NOMO-1 treated with dmso at 0.1 percent for 144 hours (cell line): ENCODE measurements around the gene UBE2R2.
A peak's percentile ranks its signal among the peaks of the same experiment; 100 is the strongest.
"Not testable (repeated sequence)": the region's sequence is repeated elsewhere in the genome, so short reads cannot be mapped to it uniquely, and the experiment has no call there.

Experiments
- DNase-seq: peaks from one replicate; lab custom pipeline; 2025; ENCODE audit not compliant: unreplicated experiment; lab: John Stamatoyannopoulos, UW

The UBE2R2 gene

DNA sequence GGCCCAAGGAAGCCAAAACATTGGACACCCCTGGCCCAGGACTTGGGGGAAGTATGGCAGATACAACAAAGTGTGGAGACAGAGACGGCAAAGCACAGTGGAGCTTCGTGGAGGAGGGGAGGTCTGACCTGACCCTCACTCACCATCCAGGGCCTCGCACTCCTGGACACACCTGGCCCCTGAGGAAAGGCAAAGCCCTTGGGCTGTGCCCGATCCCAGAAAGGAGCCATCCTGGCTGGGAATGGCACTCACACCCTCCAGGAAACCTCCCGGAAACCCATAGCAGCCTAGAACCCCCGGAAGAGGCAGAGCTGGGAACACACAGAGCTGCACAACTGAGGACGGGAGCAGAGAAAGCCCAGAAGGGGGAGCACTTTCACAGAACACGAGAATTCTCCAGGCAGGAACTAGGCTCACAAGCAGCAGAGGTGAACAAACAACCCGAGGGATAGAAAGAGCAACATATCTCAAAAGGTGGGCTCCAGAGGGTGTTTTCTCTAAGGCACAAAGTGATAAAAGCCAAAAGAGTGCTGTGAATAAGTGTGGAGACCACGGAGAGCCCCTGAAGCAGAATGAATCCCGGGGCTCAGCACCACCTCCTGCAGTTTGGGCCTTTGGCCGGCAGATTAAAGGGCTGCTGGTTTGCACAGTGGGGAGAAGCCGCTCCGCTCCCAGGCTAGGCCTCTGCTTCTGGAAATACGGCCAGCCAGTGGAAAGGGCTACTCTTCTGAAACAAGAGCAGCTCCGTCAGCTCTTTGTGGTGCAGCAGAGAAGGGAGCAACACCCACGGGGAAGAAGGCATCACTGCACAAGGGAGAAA, 108.2 kb downstream of the UBE2R2 start:
- DNase-seq = peak; percentile 11

DNA sequence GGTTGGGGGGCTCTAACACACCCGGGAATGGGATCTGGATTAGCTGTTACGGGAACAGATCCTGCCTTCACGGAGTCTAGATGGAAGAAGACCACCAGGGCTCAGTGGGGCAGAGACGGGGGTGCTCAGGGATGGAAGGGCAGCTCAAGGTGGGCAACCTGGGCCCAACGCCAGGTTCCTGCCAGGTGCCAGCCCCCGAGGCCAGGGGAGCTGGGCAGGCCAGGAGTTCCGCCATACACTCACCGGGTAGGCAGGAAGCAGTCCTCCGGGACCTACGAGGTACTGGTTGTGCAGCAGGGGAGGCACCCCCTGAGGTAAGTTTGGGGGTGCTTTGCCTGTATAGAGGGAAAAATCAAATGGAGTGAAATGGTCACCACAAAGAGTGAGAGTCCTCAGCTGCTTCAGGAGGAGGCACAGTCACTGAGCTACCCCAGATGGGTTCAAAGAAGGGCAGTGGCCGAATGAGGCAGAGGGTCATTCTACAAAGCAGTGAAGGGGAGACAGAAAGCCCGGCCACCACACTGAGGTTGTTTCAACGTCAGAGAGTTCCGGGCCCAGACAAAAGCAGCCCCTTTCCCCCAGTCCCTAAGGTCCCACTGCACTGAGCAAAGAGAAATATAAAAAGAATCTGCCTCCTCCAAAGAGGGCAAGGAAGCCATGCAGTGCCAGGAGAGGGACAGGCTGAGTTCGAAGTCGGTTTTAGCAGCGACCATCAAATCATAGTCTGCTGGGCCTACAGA, 110.0 kb downstream of the UBE2R2 start:
- no peak for DNase-seq

DNA sequence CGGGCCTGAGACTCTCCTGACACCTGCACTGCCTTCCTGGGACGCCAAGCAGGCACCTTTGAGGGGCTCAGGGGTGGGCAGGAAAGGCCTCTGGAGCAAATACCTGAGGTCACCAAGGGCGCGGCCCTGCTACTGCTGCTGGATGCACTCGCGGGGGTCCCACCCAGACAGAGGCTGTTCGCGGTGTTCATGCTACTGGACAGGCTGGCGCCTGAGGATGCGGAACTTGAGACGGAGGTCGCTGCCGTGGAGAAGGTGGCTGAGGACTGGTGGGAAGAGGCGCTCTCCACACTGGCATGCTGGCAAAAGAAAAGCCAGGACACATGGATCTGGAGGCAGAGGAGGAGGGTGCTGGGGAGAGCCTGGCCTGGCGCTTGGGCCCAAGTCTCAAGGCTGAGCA, 110.7 kb downstream of the UBE2R2 start:
- DNase-seq = no peak

- no peak for DNase-seq
Measured at GRCh38 chr9:33931326-33931725, 114.4 kb downstream of the UBE2R2 start.

- no peak for DNase-seq
Measured at GRCh38 chr9:33932078-33932807, 115.3 kb downstream of the UBE2R2 start.

GRCh38 chr9:33934188-33934878, 117.4 kb downstream of the UBE2R2 start:
- DNase-seq = no peak

DNA sequence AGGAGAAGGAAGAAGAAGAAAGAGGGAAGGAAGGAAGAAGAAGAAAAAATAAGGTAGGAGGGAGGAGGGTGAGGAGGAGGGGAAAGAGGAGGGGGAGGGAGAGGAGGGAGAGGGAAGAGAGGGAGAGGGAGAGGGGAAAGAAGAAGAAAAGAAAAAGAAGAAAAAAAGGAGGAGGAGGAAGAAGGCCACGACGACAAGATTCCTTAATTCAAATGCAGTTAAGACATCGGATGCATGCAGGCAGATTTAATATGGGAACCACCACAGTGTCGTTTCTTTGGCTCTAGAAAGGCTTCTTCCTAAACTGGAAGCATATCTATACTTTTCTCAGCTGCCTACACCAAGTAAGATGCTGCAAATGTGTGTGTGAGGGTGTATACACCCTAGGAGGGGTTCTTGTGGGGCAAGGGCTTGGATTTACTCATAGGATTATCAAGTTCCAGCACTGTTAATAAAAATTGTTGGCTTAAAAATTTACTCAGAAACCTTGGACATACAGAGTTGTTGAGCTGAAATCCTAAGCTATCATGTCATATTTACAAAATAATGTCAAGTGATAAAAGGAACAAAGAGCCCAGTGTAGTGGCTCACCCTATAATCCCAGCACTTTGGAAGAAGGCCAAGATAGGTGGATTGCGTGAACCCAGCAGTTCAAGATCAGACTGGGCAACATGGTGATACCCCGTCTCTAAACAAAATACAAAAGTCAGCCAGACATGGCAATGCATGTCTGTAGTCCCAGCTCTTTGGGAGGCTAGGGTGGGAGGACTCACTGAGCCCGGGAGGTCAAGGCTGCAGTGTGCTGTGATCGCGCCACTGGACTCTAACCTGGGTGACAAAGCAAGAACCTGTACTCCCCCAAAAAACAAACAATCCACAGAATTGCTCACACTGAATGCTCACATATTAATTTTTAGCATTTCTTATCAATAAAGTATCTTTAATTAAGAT, 123.2 kb downstream of the UBE2R2 start:
- DNase-seq = no peak

DNA sequence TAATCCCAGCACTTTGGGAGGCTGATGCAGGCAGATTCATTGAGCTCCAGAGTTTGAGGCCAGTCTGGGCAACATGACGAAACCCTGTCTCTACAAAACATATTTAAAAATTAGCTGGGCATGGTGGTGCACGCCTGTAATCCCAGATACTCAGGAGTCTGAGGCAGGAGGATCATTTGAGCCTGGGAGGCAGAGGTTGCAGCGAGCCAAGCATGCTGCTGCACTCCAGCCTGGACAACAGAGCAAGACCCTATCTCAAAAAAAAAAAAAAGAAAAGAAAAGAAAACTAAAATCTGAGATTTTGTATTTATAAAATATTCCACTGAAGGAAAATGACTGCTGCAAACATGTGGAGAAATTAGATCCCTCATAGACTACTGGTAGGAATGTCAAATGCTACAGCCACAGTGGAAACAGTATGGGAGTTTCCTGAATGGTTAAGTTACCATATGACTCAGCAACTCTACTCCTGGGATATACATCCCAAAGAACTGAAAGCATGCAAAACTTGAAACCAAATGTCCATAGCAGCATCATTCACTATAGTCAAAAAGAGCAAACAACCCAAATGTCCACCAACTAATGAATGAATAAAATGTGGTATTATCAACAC, 125.6 kb downstream of the UBE2R2 start:
- no peak for DNase-seq

DNA sequence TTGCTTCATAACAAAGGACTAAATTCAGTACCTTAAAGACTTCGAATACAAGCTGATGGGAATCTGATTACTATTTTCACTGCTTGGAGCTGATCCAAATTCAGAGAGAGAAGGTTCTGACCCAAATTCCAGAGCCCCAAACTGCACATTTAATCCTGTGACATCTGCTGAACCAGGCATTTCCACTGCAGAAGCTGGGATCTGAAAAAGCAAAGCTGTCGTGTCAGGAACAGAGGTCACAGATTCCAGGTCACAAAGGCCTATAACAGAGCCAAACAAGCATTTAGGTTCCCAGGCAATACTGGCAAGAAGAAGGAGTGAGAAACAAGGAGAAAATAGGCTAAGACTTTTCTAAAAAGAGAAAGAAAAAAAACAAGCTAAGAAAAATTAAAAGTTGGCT, 126.4 kb downstream of the UBE2R2 start:
- no peak for DNase-seq

- no peak for DNase-seq
Measured at GRCh38 chr9:33946779-33947535, 130.0 kb downstream of the UBE2R2 start.

DNA sequence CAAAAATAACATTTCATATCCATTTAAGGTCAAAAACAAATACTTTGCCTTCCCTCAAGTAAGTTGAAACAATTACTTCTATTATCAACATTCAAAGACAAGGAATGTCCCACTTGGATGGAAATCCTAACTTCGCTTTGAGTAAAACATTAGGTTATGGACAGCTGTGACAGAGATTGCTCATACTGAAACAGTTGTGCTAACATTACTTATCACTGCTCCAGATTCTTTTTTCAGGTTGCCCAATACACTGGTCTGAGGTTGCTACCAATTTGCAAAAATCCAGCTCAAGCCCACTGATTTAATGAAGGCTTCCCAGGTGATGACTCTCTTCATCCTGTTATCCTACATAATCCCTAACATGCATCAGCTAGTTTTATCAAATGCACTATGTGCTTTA, 133.4 kb downstream of the UBE2R2 start:
- DNase-seq = no peak

- DNase-seq = no peak
Measured at GRCh38 chr9:33952066-33952465, 135.1 kb downstream of the UBE2R2 start.

GRCh38 chr9:33956544-33956943, 139.6 kb downstream of the UBE2R2 start:
- DNase-seq = no peak

- no peak for DNase-seq
Measured at GRCh38 chr9:33959725-33960124, 142.8 kb downstream of the UBE2R2 start.

- not testable (repeated sequence) for DNase-seq
Measured at GRCh38 chr9:33962468-33962867, 145.5 kb downstream of the UBE2R2 start.

- no peak for DNase-seq
Measured at GRCh38 chr9:33964086-33964768, 147.3 kb downstream of the UBE2R2 start.
